GM12874 (cell line): Measurements from ENCODE around the gene C6orf47.

Experiments used
- TF ChIP-seq, protein P1 (sequence below): IDR thresholded peaks from 2 replicates; pipeline ENCODE4 v1.5.1; 2011; ENCODE audit warnings: low read depth, mild to moderate bottlenecking, control low read depth, low read length, moderate library complexity; ENCODE audit not compliant: insufficient read depth

C6orf47 gene

GRCh38 chr6:31681135-31681671, 20.6 kb upstream of the C6orf47 start:
- TF ChIP-seq, protein P1, sequence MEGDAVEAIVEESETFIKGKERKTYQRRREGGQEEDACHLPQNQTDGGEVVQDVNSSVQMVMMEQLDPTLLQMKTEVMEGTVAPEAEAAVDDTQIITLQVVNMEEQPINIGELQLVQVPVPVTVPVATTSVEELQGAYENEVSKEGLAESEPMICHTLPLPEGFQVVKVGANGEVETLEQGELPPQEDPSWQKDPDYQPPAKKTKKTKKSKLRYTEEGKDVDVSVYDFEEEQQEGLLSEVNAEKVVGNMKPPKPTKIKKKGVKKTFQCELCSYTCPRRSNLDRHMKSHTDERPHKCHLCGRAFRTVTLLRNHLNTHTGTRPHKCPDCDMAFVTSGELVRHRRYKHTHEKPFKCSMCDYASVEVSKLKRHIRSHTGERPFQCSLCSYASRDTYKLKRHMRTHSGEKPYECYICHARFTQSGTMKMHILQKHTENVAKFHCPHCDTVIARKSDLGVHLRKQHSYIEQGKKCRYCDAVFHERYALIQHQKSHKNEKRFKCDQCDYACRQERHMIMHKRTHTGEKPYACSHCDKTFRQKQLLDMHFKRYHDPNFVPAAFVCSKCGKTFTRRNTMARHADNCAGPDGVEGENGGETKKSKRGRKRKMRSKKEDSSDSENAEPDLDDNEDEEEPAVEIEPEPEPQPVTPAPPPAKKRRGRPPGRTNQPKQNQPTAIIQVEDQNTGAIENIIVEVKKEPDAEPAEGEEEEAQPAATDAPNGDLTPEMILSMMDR = 0 out of 2 replicates have a peak, but pooled peaks have one; percentile 31

GRCh38 chr6:31680226-31681134, 19.9 kb upstream of the C6orf47 start, which contains the start of gene LY6G5C:
LY6G5C (minus strand) TSS chr6:31681067; CDS start chr6:31680373, 694 bp downstream.
- TF ChIP-seq, protein P1 = peak; percentile 76

- TF ChIP-seq, protein P1 = no peak
These were observed 17.4 kb upstream of the C6orf47 start for GRCh38 chr6:31677955-31678354.

- TF ChIP-seq, protein P1 = no peak
These were observed 16.3 kb upstream of the C6orf47 start for GRCh38 chr6:31676904-31677303.

GRCh38 chr6:31676322-31676903, 15.8 kb upstream of the C6orf47 start:
- TF ChIP-seq, protein P1 = no peak

DNA sequence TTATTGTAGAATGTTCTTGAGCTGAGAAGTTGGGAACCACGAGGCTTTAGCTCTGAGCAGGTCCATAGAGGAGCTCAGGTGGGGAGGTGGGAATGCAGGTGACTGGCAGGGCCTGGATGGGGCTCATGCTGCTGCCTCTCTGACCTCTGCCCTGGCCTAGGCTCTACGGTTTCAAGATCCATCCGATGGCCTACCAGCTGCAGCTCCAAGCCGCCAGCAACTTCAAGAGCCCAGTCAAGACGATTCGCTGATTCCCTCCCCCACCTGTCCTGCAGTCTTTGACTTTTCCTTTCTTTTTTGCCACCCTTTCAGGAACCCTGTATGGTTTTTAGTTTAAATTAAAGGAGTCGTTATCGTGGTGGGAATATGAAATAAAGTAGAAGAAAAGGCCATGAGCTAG, 9.1 kb upstream of the C6orf47 start, which contains the start of gene LY6G5B:
Gene LY6G5B (plus strand): TSS at position 301 of the 400 bp plus-strand sequence. CDS start 975 bp downstream, outside the sequence.
- TF ChIP-seq, protein P1 = no peak

GRCh38 chr6:31666337-31666965, 5.9 kb upstream of the C6orf47 start:
- TF ChIP-seq, protein P1 = no peak
